Measurements from ENCODE around the gene LMOD1. TPM values are rescaled to one million over a fixed set of nuclear protein-coding genes. Genes with fewer than 3 reads are reported as not detected.

The LMOD1 gene
- polyA plus RNA-seq, 1 of the 3 experiments (the other 2 are of a cell fraction), result 2.7 TPM

- no peak for DNase-seq
- 66% methylated on average over 5 of the region's 5 CpGs for WGBS (ENCODE audit: low lambda C conversion rate)
- Histone ChIP-seq H4K20me1 (ENCODE audit: insufficient read depth) (no peaks in the 10 kb centered on the region), H3K27ac (ENCODE audit: low read depth in 2 of 2, low read length in 1 of 2) (no peak overlapping the region), H3K4me3 (ENCODE audit: low read depth in 2 of 2, low read length in 1 of 2) (no peak overlapping the region), H3K4me1 (ENCODE audit: control insufficient read depth in 1 of 2, insufficient read depth in 2 of 2, low read depth in 1 of 2, low read length in 1 of 2) (no peaks in the 10 kb centered on the region; a peak in 1 of 4 replicates), H3F3A (replicated peaks; ENCODE audit: insufficient read depth) (no peaks in the 10 kb centered on the region), H3K79me2 (ENCODE audit: insufficient read depth) (no peaks in the 10 kb centered on the region), H3K9ac (no peak overlapping the region), H3K9me3 (no peaks in the 10 kb centered on the region), H3K27me3 (ENCODE audit: insufficient read depth) (no peaks in the 10 kb centered on the region), H3K36me3 (replicated peaks in 1 of 2; ENCODE audit: control insufficient read depth in 1 of 2, insufficient read depth in 2 of 2, low read length in 1 of 2) (no peaks in the 10 kb centered on the region), H2AFZ (ENCODE audit: low read depth) (no peak overlapping the region), H3K9me2 (no peaks in the 10 kb centered on the region), H3K4me2 (no peak overlapping the region)
- no peak for TF ChIP-seq GABPA (IDR thresholded peaks at IDR 0.05; ENCODE audit: low read depth)
- no peak for TF ChIP-seq SIN3A (IDR thresholded peaks at IDR 0.05; ENCODE audit: borderline replicate concordance, low read depth, low read length)
- no peak for TF ChIP-seq POLR2AphosphoS5 (IDR thresholded peaks at IDR 0.05; ENCODE audit: low read depth, low read length)
- TF ChIP-seq YY1 (IDR thresholded peaks at IDR 0.05; ENCODE audit: low read depth), result no peak
- TF ChIP-seq TCF12 (IDR thresholded peaks at IDR 0.05), result no peak
- TF ChIP-seq MXI1 (IDR thresholded peaks at IDR 0.05; ENCODE audit: low read depth, low read length), result no peak
- no peak for TF ChIP-seq RAD21 (IDR thresholded peaks at IDR 0.05; ENCODE audit: low read length)
- no peak for TF ChIP-seq EP300 (IDR thresholded peaks at IDR 0.05; ENCODE audit: borderline replicate concordance in 1 of 2, low read depth in 1 of 2, low read length in 1 of 2)
- TF ChIP-seq ELF1 (IDR thresholded peaks at IDR 0.05), result no peak
- TF ChIP-seq RXRA (IDR thresholded peaks at IDR 0.05; ENCODE audit: borderline replicate concordance, low read depth), result no peak
- no peak for TF ChIP-seq CTCF (IDR thresholded peaks at IDR 0.05)
- no peak for TF ChIP-seq SMC3 (IDR thresholded peaks at IDR 0.05; ENCODE audit: low read depth, low read length)
- TF ChIP-seq TEAD4 (IDR thresholded peaks at IDR 0.05; ENCODE audit: borderline replicate concordance, insufficient read depth), result no peak
- no peak for TF ChIP-seq USF1 (IDR thresholded peaks at IDR 0.05; ENCODE audit: borderline replicate concordance, low read depth)
- TF ChIP-seq NRF1 (IDR thresholded peaks at IDR 0.05; ENCODE audit: low read depth, low read length), result no peak
- no peak for TF ChIP-seq GATA2 (CRISPR knock-in tag; IDR thresholded peaks at IDR 0.05)
- TF ChIP-seq NFIC (IDR thresholded peaks at IDR 0.05; ENCODE audit: borderline replicate concordance), result no peak
- TF ChIP-seq MAX (IDR thresholded peaks at IDR 0.05; ENCODE audit: low read depth), result no peak
- ChIA-PET CTCF (interaction anchor here (0.7 to 1.3 kb wide), 3 partner anchors 52 to 418 kb away, joined by 3 read pairs; no protein-coding TSS in a partner anchor), POLR2A (no interaction called here)
Observed at GRCh38 chr1:201930803-201931202, 15.5 kb downstream of the LMOD1 start.

- no peak for DNase-seq
- no peak for TF ChIP-seq MEF2A (IDR thresholded peaks at IDR 0.05; ENCODE audit: borderline replicate concordance, low read depth)
- Histone ChIP-seq H3K27ac (ENCODE audit: low read depth in 2 of 2, low read length in 1 of 2) (no peak overlapping the region), H2AFZ (ENCODE audit: low read depth) (no peak overlapping the region), H3K79me2 (ENCODE audit: insufficient read depth) (no peaks in the 10 kb centered on the region), H3K4me3 (ENCODE audit: low read depth in 2 of 2, low read length in 1 of 2) (no peak overlapping the region), H3F3A (replicated peaks; ENCODE audit: insufficient read depth) (no peaks in the 10 kb centered on the region), H3K4me1 (ENCODE audit: control insufficient read depth in 1 of 2, insufficient read depth in 2 of 2, low read depth in 1 of 2, low read length in 1 of 2) (no peaks in the 10 kb centered on the region; a peak in 1 of 4 replicates), H3K9me3 (no peaks in the 10 kb centered on the region), H3K36me3 (replicated peaks in 1 of 2; ENCODE audit: control insufficient read depth in 1 of 2, insufficient read depth in 2 of 2, low read length in 1 of 2) (no peaks in the 10 kb centered on the region), H3K4me2 (no peak overlapping the region), H4K20me1 (ENCODE audit: insufficient read depth) (no peaks in the 10 kb centered on the region), H3K9me2 (no peaks in the 10 kb centered on the region), H3K27me3 (ENCODE audit: insufficient read depth) (no peaks in the 10 kb centered on the region), H3K9ac (no peak overlapping the region)
- 36% methylated on average over 4 of the region's 4 CpGs for WGBS (ENCODE audit: low lambda C conversion rate)
- ChIA-PET POLR2A (no interaction called here), CTCF (no interaction called here)
Observed at GRCh38 chr1:201930137-201930536, 16.2 kb downstream of the LMOD1 start.
